ENCODE measurements around the gene PJA2.

- TF ChIP-seq CTCF (IDR thresholded peaks at IDR 0.05; ENCODE audit: low read length) (no peak), EZH2 (optimal IDR thresholded peaks at IDR 0.05; ENCODE audit: low read depth, low read length) (no peak), EZH2phosphoT487 (IDR thresholded peaks at IDR 0.05; ENCODE audit: low read length) (no peak)
Measured at GRCh38 chr5:109364977-109365376, 44.8 kb downstream of the PJA2 start.

Measured in MM.1S (cell line).